HG02610 (cell line): Measurements from ENCODE around the gene SPATA24.
"Not testable (repeated sequence)": the region's sequence is repeated elsewhere in the genome, so short reads cannot be mapped to it uniquely, and the experiment has no call there.

ENCODE experiments used
- ATAC-seq: cut with Tn5 transposase; IDR thresholded peaks from one replicate; pipeline ENCODE4 v1.9.1; 2021; ENCODE audit warnings: mild to moderate bottlenecking, moderate library complexity; ENCODE audit not compliant: unreplicated experiment

SPATA24 gene

DNA sequence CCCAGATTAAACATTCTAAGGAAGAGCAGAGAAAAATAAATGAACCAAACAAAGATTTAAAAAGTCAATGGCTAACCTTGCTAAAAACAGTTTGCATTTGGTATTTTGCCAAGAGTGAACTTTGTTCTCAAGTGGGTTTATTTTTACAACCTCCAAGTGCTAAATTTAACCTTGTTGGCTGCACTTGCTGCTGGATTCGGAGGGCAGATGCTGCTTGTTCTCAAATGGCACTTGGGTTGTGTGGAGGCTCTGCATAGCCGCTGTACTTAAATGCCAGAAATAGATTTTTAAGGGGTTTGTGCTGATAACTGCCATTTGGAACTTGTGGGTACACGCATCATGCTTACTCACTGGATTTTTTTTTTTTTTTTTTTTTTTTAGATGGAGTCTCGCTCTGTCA, 13.3 kb upstream of the SPATA24 start:
- no peak for ATAC-seq

DNA sequence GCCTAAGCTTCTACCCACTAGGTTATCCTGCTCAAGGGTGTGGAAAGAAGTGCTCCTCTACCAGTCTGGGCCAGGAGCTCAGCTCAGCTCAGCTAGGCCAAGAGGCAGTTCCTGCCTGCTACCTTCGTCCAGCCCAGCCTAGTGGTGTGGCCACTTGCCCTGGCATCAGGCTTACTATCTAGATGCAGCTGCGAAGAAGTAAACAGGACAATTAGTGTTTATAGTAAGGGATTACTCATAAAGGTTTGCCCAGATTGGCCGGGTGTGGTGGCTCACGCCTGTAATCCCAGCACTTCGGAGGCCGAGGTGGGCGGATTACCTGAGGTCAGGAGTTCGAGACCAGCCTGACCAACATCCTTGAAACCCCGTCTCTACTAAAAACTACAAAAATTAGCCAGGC, 12.8 kb upstream of the SPATA24 start:
- ATAC-seq, result no peak

DNA sequence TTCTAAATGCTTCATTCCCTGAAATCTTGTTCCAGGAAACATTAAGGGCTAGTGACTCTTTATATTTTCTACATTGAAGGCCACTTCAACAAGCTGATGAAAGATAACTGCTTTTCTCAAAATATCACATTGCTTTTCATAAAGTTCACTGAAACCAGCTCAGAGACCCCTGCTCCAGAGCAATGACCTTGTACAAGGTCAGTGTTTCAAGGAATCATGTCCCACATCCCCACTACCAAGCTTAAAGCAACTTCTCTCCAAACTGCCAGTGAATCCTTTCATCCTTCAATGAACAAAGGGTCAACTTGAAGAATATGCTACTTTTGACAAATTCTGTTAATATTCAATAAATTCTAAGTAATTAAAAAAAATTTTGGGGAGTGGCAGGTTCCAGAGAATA, 12.0 kb upstream of the SPATA24 start:
- no peak for ATAC-seq

DNA sequence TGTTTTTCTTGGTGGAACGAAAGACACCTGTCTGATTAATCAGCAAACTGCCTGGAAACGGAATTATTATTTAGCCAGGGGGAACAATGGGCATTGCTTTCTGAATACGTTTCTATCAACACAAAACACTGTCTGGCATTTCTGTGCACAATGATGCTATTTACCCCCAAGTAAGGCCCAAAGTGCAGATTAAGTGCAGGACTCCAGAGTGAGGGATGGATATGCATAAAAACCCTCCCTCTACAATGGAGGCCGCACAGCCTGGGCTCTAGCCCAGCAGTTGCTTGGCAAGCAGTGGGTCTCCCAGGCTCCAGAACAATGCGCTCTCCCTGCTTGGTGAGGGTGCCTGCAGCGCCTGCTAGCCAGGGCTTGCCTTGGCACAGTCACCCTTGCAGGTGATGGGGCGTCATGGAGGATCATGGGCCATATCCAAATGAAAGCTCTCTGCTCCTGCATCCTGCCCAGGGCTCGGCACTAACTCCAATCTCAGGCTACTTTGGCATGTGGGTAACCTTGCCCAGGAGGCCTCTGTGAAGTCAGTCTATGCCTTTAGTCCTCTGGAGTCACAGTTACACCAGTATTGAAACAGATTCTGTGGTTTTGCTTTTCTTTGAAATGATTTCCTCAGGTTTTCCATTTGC, 11.5 kb upstream of the SPATA24 start:
- ATAC-seq, result no peak

DNA sequence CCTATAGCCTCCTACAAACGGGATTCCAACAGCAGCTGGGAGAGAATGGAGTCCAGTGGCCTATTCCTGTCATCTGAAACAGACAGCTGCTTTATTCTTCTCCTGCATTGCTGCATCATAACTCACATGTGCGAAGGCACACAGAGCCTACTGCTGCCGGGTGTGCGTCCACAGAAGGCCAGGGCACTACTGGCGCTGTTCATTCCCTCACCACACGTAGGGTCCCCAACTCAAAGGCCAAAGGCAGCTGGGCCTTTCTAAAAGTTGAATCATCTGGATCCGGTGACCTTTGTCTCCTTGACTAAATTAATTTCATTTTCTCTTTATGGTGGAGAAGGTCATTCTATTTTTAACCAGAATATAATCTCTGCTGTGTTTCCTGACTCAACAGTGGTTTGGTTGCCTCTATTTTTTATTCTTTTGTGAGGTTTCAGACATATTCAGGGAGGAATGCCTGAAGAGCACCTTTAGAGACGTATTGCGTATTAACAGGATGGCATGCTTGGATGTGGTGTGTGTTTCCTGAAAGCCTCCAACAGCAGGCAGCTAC, 10.8 kb upstream of the SPATA24 start:
- no peak for ATAC-seq

DNA sequence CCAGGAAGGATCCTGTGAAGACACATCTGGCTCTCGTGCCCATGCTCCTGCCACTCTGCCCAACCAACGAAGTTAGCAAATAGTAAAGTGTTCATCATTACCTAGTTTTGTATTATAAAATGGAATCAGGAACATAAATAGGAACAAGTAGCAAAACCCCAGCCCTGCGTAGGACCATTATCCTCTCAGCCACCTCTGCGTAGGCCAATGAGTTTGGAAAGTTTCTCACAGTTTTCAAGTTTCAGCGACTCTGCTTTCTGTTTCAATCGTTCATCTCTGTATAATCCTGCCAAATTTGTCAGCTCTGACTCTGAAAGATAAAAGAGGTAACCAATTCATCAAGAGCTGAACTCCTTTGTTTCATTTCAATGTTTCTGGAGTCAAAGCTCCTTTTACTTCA, 10.1 kb upstream of the SPATA24 start:
- ATAC-seq, result peak; percentile 56

DNA sequence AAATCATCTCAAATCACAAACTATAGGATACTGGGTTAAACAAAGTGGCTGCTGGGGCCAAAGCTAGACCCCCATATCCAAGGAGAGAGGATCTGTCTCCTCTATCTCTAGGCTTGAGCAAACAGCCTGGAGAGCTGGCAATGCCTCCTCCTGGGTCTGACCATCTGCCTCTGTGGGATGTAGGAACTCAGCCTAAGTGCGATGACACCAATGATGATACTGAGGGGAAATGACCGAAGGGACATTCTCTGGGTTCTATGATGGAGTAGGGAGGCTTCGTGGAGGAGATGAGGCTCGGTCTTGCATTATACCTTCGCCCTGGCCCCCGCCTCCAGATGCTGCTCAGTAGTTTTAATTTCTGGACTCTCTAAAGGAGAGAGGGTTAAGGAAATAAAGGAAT, 9.3 kb upstream of the SPATA24 start:
- no peak for ATAC-seq

DNA sequence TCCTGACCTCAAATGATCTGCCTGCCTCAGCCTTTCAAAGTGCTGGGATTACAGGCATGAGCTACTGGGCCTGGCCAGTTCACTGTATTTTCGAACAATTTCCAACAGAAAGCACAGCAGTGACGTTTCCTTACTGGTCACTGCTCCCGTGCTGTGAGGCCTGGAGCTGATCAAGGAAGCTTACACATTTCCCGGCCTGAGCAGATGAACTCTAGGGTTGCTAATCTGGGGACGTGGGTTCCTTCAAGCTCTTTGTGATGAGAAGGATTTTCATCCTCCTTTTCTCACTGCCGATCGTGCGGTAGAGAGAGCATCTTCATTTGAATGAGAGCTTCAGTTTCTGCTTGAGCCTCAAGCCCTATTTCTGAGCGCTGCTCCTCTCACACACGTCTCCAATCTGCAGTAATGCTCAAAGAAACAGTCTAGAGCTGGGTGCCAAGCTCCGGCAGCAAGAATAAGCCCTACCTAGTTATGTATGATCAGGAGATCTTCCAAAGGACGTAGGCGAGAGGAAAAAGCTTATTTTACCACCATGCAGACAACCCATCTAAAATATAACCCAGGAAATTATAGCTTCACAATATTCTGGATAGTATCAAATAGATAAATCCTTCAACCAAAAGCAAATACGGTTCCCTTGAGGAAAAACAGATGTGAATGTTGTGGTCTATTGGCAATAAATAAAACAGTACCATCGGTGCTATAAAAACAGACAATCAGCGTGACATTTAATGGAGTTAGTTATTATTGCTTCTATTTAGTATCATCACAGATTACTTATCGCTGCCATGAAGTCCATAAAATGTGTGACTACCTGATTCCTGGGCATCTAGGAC, 7.3 kb upstream of the SPATA24 start:
- ATAC-seq, result no peak

DNA sequence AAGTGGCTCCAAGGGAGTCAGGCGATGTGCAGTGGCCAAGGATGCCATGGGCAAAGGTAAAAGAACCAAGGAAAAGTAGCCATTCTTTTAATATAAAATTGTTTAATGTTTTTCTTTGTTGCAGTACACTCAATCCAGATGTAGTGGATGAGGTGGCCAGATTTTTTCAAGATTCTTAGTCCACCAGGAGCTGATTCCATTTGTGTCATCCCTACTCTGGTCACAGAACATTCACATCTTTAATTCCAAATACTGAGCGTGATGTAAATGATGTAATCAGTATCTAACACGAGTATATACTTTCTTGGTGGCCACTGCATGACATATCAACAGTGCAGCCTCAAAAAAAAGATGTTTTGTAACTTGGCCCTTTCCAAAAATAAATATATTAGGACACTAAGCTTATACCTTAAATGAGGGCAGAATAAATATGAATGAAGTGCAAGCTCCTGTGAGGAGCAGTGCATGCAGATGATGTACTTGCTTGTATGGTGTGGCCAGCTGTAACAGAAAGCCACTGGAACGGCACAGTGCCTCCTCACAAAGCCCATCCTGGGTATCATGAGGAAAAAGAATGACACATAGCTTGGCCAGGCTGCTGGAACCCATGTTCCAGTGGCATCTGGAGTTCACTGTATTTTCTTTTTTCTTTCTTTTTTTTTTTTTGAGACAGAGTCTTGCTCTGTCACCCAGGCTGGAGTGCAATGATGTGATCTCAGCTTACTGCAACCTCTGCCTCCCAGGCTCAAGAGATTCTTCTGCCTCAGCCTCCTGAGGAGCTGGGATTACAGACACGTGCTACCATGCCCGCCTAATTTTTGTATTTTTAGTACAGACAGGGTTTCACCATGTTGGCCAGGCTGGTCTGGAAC, 6.5 kb upstream of the SPATA24 start:
- ATAC-seq, result no peak

DNA sequence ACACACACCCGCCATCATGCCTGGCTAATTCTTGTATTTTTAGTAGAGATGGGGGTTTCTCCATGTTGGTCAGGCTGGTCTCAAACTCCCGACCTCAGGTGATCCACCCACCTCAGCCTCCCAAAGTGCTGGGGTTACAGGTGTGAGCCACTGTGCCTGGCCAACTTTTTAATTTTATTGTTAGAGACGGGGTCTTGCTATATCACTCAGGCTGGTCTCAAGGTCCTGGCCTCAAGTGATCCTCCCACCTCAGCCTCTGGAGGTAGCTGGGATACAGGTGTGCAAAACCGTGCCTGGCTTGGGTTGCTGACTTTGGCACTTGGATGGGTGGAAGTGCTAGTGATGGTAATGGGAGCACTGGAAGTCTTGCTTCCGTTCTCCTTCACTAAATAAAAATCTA, 5.2 kb upstream of the SPATA24 start:
- ATAC-seq, result not testable (repeated sequence)

DNA sequence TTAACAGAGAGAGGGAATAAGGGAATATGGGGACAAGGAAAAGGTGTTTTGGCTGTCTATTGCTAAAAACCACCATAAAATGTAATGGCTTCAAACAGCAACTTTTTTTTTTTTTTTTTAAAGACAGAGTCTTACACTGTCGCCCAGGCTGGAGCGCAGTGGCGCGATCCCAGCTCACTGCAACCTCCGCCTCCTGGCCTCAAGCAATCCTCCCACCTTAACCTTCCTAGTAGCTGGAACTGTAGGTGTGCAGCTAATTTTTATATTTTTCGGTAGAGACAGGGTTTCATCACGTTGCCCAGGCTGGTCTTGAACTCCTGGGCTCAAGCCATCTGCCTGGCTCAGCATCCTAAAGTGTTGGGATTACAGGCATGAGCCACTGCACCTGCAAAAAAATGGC, 4.3 kb upstream of the SPATA24 start:
- no peak for ATAC-seq

DNA sequence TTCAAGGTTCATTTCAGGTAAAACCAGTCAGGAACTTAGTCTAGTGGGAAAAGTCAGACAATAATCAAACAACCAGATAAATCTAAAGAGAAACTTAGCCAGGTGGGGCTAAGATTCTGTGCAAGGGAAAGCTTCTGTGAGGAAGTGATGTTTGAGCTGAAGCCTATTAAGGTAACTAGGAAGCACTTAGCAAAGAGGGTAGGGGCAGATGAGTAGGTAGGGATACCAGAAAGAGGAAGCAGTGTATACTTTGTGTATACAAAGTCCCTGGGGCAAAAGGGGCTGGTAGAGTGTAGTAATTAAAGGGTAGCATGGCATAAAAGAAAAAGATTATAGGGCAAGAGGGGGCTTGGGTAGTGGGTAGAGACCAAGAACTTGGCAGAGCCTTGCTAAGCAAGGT, 3.6 kb upstream of the SPATA24 start:
- no peak for ATAC-seq

DNA sequence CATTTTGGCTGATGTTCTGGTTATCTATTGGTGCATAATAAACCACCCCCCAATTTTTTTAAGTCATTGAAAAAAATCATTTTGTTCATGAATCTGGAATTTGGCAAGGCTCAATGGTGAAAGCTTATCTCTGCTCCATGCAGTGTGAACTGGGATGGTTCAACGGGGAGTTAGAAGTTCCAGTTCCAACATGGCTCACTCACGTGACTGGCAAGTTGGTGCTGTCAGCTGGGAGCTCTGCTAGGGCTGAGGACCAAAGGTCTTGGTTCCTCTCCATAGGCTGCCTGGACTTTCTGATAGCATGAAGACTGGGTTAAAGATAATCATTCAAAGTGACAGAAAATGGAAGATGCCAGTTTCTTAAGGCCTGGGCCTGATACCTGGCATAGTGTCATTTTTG, 3.1 kb upstream of the SPATA24 start:
- ATAC-seq, result no peak

DNA sequence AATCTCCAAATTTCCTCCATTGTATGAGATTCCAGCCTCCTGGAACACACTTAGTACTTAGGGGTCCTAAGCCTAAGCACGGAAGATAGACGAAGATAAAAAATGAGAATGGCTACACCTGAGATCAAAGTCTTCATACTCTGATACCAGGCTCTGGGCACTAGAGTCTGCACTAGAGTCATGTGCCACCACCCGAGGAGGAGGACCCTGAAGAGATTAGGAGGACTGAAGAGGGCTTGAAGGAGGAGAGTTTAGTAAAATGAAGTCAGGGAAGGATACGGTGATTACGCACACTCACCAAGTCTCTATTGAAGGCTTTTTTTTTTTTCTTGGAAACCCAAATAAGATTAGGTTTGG, 573 bp upstream of the SPATA24 start:
- ATAC-seq, result no peak

DNA sequence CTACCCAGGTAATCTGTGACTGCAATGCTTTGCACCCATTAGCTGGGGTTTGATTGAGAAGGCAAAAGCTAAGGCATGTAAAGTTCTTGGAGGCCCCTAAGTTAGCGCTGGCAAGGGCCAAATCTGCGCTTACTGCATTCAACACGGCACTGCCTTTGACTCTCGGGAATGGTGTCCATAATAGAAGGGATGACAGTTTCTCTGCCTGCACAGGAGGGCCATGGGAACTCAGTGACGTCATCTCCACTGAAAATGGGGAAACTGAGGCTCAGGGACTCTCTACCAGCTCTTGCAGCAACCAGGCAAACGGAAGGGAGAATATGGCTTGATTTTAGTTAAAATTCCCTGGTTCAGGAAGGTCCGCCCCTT, 487 bp downstream of the SPATA24 start:
- no peak for ATAC-seq

DNA sequence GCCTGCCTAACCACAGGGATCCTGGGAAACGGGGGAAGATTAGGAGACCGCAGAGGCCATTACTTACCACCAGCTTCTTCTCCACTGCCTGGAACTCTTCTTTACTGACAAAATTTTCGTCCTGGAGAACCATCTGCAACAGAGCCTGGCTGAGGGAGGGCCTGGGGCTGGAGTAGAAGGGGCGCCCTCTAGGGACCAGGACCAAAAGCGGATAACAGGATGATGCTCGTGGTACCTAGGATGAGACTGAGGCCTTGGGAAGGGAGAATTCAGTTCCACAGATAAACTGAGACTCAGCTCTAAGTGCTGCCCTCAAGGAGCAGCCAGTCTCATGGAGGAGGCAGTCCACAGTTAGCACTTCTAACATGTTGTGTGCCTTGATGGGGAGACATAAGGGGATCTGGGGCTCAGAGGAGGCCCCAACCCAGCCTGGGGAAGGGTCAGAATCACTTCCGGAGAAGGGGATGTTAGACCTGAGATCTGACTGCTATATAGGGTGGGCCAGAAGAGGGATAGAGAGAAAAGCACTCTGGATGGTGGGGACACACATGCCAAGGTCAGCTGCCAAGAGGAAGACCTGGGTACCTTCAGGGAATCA, 1.2 kb downstream of the SPATA24 start:
- no peak for ATAC-seq

DNA sequence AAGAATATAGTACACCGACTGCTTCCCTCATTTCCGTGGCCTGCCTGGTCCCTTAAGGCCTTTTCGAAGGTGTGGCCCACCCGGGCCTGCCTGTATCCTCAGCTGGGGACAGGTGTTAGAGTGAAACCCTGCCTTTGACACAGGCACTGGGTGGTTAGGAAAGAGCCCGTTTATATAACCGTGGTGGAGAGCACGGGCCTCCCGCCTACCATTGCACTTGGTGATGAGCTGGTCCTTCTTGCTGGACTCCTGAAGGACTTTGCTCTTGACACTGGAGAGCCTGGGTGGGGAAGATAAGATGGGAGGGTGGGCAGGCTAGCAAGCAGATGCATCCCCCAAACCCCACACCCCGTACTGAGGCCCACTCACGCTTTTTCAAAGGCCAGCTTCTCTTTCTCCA, 2.3 kb downstream of the SPATA24 start:
- ATAC-seq, result no peak

DNA sequence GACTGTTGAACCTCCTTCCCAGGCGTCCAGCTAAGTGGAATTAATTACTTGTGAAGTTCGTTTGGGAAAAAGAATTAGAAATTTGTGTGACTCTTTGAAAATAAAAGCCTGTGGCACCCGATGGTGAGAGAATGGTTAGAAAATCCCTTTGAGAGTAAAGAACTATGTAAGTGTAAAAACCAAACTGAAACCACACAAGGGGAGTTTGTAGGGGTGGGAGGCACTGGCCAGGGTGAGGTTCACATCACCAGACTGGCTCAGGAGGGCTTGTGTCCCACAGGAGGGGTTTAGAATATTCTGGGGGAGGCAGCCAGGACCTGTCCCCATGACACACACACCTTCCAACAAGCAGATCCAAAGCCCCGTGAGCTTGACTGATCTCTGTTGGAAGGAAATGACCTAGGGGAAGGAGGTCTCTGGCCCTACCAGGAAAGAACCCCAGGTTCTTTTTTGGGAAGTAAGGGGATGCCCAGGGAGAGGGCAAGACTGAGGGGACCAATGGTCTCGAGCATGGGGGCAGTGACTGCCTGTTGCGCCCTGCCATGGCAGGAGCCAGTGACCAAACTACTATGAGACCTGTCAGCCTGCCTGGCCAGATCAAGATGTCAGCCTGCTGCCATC, 4.3 kb downstream of the SPATA24 start:
- peak; percentile 53 for ATAC-seq

DNA sequence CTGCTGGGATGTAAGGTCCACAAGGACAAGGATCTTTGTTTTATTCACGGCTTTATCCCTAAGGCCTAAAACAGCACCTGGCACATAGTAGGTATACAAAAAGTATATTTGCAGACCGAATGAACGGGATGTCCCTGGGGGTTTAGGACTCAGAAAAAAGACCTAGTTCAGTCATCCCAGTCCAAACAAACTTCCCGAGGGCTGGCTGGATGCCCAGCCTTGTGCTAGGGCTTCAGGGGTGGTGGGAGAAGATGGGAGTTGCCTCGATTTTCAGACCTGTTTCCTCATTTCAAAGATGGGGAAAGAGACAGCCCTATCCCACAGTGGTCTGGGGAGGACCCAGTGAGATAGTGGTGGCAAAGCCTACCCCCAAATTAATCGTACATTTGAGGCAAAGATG, 6.0 kb downstream of the SPATA24 start:
- ATAC-seq, result no peak

DNA sequence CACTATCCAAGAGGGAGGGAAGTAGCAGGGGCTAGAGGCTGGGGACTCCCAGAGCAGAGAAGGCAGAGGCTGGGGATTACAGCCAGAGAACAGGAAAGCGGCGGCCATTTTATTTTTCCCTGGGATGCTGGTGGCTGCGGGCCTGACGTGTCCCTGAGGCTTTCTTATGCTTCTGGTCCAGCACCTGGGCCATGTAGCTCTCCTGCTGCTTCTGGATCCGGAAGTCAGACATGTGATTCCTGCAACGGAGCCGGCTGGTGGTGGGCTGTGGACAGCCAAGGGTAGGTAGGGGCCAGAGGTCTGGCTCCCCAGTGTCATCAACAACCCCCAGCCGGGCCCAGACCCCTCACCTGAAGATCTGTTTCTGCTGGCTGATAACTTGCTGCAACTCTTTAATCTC, 7.2 kb downstream of the SPATA24 start:
- ATAC-seq, result no peak
